Mesodermal cell (in vitro differentiated cells): ENCODE results near the gene SMIM32.

ENCODE experiments used
- H3K27ac ChIP-seq: 2 replicates; pipeline ENCODE4 v1.7.0; 2013; ENCODE audit warnings: mild to moderate bottlenecking, low read depth, low read length, moderate library complexity; ENCODE audit not compliant: severe bottlenecking
- H3K36me3 ChIP-seq: 2 replicates; pipeline ENCODE4 v1.7.1; 2013; ENCODE audit warnings: mild to moderate bottlenecking, low read length, moderate library complexity; ENCODE audit not compliant: control insufficient read depth, insufficient read depth
- H3K4me1 ChIP-seq: one replicate; pipeline ENCODE4 v1.7.1; 2013; ENCODE audit warnings: mild to moderate bottlenecking, low read length; ENCODE audit not compliant: insufficient read depth, control insufficient read depth, poor library complexity, severe bottlenecking
- H3K4me3 ChIP-seq: 2 replicates; pipeline ENCODE4 v1.7.0; 2013; ENCODE audit warnings: low read length, control low read depth, mild to moderate bottlenecking; ENCODE audit not compliant: insufficient read depth, poor library complexity, severe bottlenecking; ENCODE audit errors: extremely low read depth
- H3K9me3 ChIP-seq: 2 replicates; pipeline ENCODE4 v1.7.1; 2013; ENCODE audit warnings: mild to moderate bottlenecking, low read length, moderate library complexity; ENCODE audit not compliant: control insufficient read depth
- WGBS, 2 experiments: methylation state at CpG; one replicate each; pipeline ENCODE4 v1.1.5; 2013; ENCODE audit warnings: missing lambda C conversion rate in 2 of 2; ENCODE audit not compliant: insufficient coverage in 2 of 2; 5-methylcytosine and 5-hydroxymethylcytosine counted together

Gene SMIM32

DNA sequence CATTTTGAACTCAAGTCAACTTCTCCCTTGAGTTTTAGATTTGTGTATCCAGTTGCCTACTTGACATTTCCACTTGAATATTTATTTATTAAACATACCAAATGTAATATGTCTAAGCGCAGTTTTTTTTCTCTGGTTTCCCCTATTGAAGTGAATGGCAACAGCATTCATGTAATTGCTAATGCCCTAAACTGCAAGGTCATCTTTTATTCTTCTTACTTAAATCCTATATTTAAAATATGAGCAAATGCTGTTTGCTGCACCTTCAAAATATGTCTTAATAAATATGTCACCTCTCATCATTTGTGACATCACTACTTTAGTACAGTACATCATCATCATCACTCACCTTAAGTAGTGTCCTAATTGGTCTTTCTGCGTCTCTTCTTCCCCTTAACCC is 37.9 kb downstream of the SMIM32 start:
- H3K4me1 ChIP-seq, result no peaks in the 10 kb centered on the region
- WGBS, 2 experiments, result 93 to 100% methylated on average over 1 of the region's 2 CpGs
- no peaks in the 10 kb centered on the region for H3K9me3 ChIP-seq
- H3K4me3 ChIP-seq, result no peak overlapping the region
- H3K27ac ChIP-seq, result no peak overlapping the region
- peaks cover 66% of the 10 kb centered on the region for H3K36me3 ChIP-seq

GRCh38 chr5:136153581-136154236 is 39.3 kb downstream of the SMIM32 start:
- Histone ChIP-seq H3K4me1 (no peaks in the 10 kb centered on the region), H3K4me3 (no peak overlapping the region), H3K27ac (no peak overlapping the region), H3K36me3 (peaks cover 62% of the 10 kb centered on the region), H3K9me3 (no peaks in the 10 kb centered on the region)
- 96 to 97% methylated on average over 7 to 10 of the region's 11 CpGs for WGBS, 2 experiments

DNA sequence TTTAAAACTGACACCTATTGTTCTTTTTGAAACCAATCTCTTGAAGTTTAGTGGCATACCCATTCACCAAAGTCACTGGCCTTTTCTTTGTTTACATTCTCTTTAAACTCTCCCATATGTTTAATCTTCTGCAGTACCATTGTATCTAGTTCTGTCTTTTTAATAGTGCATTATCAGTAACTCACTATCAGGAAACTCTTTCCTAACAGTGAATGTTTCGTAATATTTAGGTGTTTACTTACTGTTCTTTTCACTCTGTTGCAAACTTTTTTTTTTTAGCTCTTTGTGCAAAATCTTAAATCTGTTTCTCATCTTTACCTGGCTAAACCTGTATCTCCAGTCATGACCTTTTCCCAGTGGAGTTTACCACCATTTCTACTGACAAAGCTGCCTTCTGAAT is 43.1 kb downstream of the SMIM32 start:
- Histone ChIP-seq H3K4me3 (no peak overlapping the region), H3K36me3 (peaks cover 32% of the 10 kb centered on the region), H3K4me1 (no peaks in the 10 kb centered on the region), H3K27ac (no peak overlapping the region), H3K9me3 (no peaks in the 10 kb centered on the region)
- WGBS, 2 experiments, result no CpG with 5 or more reads among the region's 1 CpG

- H3K4me3 ChIP-seq, result no peak overlapping the region
- H3K9me3 ChIP-seq, result no peaks in the 10 kb centered on the region
- H3K27ac ChIP-seq, result no peak overlapping the region
- peaks cover 4% of the 10 kb centered on the region for H3K4me1 ChIP-seq
- peaks cover 10% of the 10 kb centered on the region for H3K36me3 ChIP-seq
Observed at GRCh38 chr5:136147632-136148031, 45.3 kb downstream of the SMIM32 start.

DNA sequence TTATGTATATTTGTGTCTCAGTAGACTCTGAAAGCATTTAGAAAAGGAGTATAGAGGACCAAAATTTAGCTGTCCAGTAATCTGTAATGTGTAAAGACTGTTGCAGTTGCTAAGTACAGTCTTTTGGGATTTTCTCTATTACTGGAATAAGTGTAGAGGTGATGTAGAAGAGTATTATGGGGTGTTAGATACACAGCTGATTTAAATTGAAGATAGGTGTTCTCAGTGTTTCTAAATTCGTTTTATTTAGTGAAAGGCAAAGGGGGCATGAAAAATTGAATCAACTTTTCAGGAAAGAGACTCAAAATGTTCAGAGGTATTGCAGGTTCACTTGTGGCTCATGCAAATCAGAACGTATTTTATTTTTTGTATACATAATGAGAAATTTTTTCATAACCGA is 46.8 kb downstream of the SMIM32 start:
- peaks cover 4% of the 10 kb centered on the region for H3K4me1 ChIP-seq
- 67 to 100% methylated on average over 1 of the region's 3 CpGs for WGBS, 2 experiments
- H3K27ac ChIP-seq, result no peak overlapping the region
- no peaks in the 10 kb centered on the region for H3K36me3 ChIP-seq
- no peak overlapping the region for H3K4me3 ChIP-seq
- no peaks in the 10 kb centered on the region for H3K9me3 ChIP-seq

DNA sequence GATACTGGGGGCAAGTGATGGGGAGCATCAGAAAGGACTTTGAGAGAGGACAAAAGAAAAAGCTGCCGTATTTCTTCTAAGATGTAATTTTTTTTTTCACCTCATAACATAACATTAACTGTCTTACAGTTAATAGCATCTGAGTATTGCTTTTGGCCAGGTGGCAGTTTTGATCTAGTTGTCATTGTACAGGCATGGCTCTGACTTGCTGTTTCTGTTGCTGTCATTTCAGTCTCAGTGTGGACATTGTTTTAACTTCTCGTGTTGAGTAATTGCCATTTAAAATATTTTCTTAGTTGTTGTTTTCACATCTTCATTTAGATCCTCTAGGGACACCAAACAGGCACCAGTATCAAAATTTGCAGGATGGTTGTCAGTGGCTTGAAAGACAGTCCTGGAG is 47.9 kb downstream of the SMIM32 start:
- H3K36me3 ChIP-seq, result no peaks in the 10 kb centered on the region
- H3K9me3 ChIP-seq, result no peaks in the 10 kb centered on the region
- H3K27ac ChIP-seq, result no peak overlapping the region
- H3K4me3 ChIP-seq, result no peak overlapping the region
- peaks cover 4% of the 10 kb centered on the region for H3K4me1 ChIP-seq
- no CpG with 5 or more reads among the region's 2 CpGs for WGBS, 2 experiments

- Histone ChIP-seq H3K27ac (no peak overlapping the region), H3K9me3 (no peaks in the 10 kb centered on the region), H3K36me3 (no peaks in the 10 kb centered on the region), H3K4me3 (no peak overlapping the region), H3K4me1 (peaks cover 4% of the 10 kb centered on the region)
- WGBS, 2 experiments, result 96% methylated on average over 3 of the region's 3 CpGs; no CpG with 5 or more reads in 1 of the 2 experiments
Observed at GRCh38 chr5:136143763-136144162, 49.2 kb downstream of the SMIM32 start.

- WGBS, 2 experiments, result 92 to 98% methylated on average over 3 to 4 of the region's 6 CpGs
Observed at GRCh38 chr5:136143312-136143711, 49.6 kb downstream of the SMIM32 start.

DNA sequence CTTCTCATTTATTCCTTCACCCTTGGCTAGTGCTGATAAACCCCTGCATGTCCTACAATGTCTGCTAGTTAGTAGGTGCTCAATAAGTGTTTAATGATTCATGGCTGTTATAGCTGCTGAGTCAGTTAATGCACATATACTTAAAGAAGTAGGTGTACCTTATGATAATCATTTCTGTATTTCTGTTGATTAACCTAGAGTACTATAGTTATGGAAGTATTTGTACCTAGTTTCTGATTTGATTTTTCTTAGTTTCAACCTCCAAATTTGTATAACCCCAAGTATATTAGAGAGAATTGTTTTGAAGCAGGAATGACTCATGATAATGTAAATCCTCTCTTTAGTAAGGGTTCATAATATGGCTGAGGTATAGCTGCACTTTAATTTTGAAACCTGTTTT is 51.4 kb downstream of the SMIM32 start:
- Histone ChIP-seq H3K9me3 (no peaks in the 10 kb centered on the region), H3K27ac (no peak overlapping the region), H3K4me3 (no peak overlapping the region)

More at GRCh38 chr5:136143312-136143711, 49.6 kb downstream of the SMIM32 start:
- H3K9me3 ChIP-seq, result no peaks in the 10 kb centered on the region
- H3K27ac ChIP-seq, result no peak overlapping the region
- no peak overlapping the region for H3K4me3 ChIP-seq
- H3K4me1 ChIP-seq, result peaks cover 4% of the 10 kb centered on the region
- no peaks in the 10 kb centered on the region for H3K36me3 ChIP-seq

More for the DNA sequence above, 51.4 kb downstream of the SMIM32 start:
- no peaks in the 10 kb centered on the region for H3K36me3 ChIP-seq
- H3K4me1 ChIP-seq, result peaks cover 4% of the 10 kb centered on the region
